Esophagus muscularis mucosa (tissue), 4 donors: Measurements from ENCODE around the gene PABPN1. TPM values are rescaled to one million over a fixed set of nuclear protein-coding genes. Genes with fewer than 3 reads are reported as not detected.
A peak's percentile ranks its signal among the peaks of the same experiment; 100 is the strongest.
"Not testable (repeated sequence)": the region's sequence is repeated elsewhere in the genome, so short reads cannot be mapped to it uniquely, and the experiment has no call there.

ENCODE experiments used
- DNase-seq: peaks from one replicate; pipeline ENCODE4 v3.0.0-alpha.2; 2017; ENCODE audit errors: extremely low spot score
- H3K27ac ChIP-seq, 4 donors: fragments of 200-600 bp; sonication (generic); replicated peaks in 1 of 4; 1 replicate in 3 of 4; 2 replicates in 1 of 4; pipeline ENCODE4 v1.5.1; 2016 to 2019; ENCODE audit warnings: mild to moderate bottlenecking in 1 of 4
- H3K27me3 ChIP-seq, 4 donors: fragments of 200-600 bp; sonication (generic); one replicate each; pipeline versions ENCODE4 v1.5.1 to v1.6.0; 2016 to 2019
- H3K36me3 ChIP-seq, 4 donors: fragments of 200-600 bp; sonication (generic); one replicate each; pipeline ENCODE4 v1.5.1; 2016 to 2019
- H3K4me1 ChIP-seq, 4 donors: fragments of 200-600 bp; sonication (generic); one replicate each; pipeline ENCODE4 v1.5.1; 2016 to 2019
- H3K4me3 ChIP-seq, 4 donors: fragments of 200-600 bp; sonication (generic); 1 replicate in 2 of 4; 2 replicates in 2 of 4; pipeline ENCODE4 v1.5.1; 2016 to 2019; ENCODE audit warnings: mild to moderate bottlenecking in 4 of 4, moderate library complexity in 1 of 4
- H3K9me3 ChIP-seq, 4 donors: fragments of 200-600 bp; sonication (generic); 1 replicate in 3 of 4; 2 replicates in 1 of 4; pipeline ENCODE4 v1.5.1; 2016 to 2019
- CTCF ChIP-seq, 3 experiments: fragments of 200-600 bp in 2 of 3; fragments of 450-650 bp in 1 of 3; sonication (generic) in 2 of 3; IDR thresholded peaks; one replicate each; pipeline ENCODE4 v1.5.1; 2017 to 2019; ENCODE audit warnings: antibody characterized with exemption in 3 of 3, mild to moderate bottlenecking in 2 of 3, moderate library complexity in 1 of 3
- EP300 ChIP-seq: sonication (generic); formaldehyde crosslinking; IDR thresholded peaks from one replicate; pipeline ENCODE4 v1.6.1; 2017; ENCODE audit warnings: antibody characterized with exemption
- POLR2A ChIP-seq: fragments of 450-650 bp; IDR thresholded peaks from one replicate; pipeline ENCODE4 v1.6.1; 2017; ENCODE audit warnings: antibody characterized with exemption, moderate library complexity, mild to moderate bottlenecking, low read depth
- POLR2AphosphoS5 ChIP-seq, 2 donors: sonication (generic); formaldehyde crosslinking; IDR thresholded peaks; one replicate each; pipeline ENCODE4 v1.6.1; 2017; ENCODE audit warnings: antibody characterized with exemption in 2 of 2
- WGBS: methylation state at CpG from one replicate; pipeline ENCODE4 v1.1.5; 2018; 5-methylcytosine and 5-hydroxymethylcytosine counted together
- intact Hi-C: fragments of 100-400 bp; cut with DNase I; formaldehyde crosslinking; loops from one replicate; pipeline ENCODE4 v1.15.1; 2023
- total RNA-seq, 4 donors: library from RNA; depleted of rRNA; stranded (reverse); fragments of >200 nt; gene quantifications; one replicate each; pipeline versions ENCODE4 v1.1.0 to v1.2.1, GENCODE V29; 2016

The PABPN1 gene
- total RNA-seq, 4 donors from 2014 or later: 44.6 to 68.1 (median 53.9) TPM

- Histone ChIP-seq H3K4me3 (no peak overlapping the region), H3K36me3 (peaks cover 16 to 38% (median 32%) of the 10 kb centered on the region in 4 donors), H3K9me3 (no peaks in the 10 kb centered on the region), H3K27me3 (no peaks in the 10 kb centered on the region), H3K4me1 (peaks cover 16 to 36% (median 27%) of the 10 kb centered on the region in 4 donors), H3K27ac (no peak overlapping the region)
- WGBS: 50% methylated on average over 1 of the region's 2 CpGs
- intact Hi-C loops: loop anchor here (5.0 kb wide), 1 partner anchor 233 kb away; the partner anchor contains the start of gene THTPA
- TF ChIP-seq EP300 (no peak), CTCF (IDR thresholded peaks at IDR 0.05) (no peak), POLR2A (no peak), POLR2AphosphoS5 (IDR thresholded peaks at IDR 0.05) (no peak)
- no peak for DNase-seq
Measured at GRCh38 chr14:23324455-23324846, 3.2 kb downstream of the PABPN1 start.

- Histone ChIP-seq H3K27ac (no peak overlapping the region), H3K36me3 (peaks cover 16 to 38% (median 32%) of the 10 kb centered on the region in 4 donors), H3K4me1 (peaks cover 16 to 36% (median 26%) of the 10 kb centered on the region in 4 donors), H3K4me3 (no peak overlapping the region), H3K9me3 (no peaks in the 10 kb centered on the region), H3K27me3 (no peaks in the 10 kb centered on the region)
- intact Hi-C loops: loop anchor here (5.0 kb wide), 2 partner anchors 142 to 232 kb away; partner anchors contain the start of genes NGDN and THTPA
- TF ChIP-seq EP300 (no peak), CTCF (IDR thresholded peaks at IDR 0.05) (no peak), POLR2AphosphoS5 (IDR thresholded peaks at IDR 0.05) (no peak), POLR2A (no peak)
- WGBS: 77% methylated on average over 7 of the region's 7 CpGs
- no peak for DNase-seq
Measured at GRCh38 chr14:23324993-23325392, 3.7 kb downstream of the PABPN1 start.

- H3K36me3 ChIP-seq: peaks cover 16 to 38% (median 32%) of the 10 kb centered on the region in 4 donors
- intact Hi-C loops: loop anchor here (5.0 kb wide), 1 partner anchor 142 kb away; the partner anchor contains the start of gene NGDN
- WGBS: 93% methylated on average over 5 of the region's 5 CpGs
- not testable (repeated sequence) for H3K4me3 ChIP-seq, H3K9me3 ChIP-seq, H3K27me3 ChIP-seq, DNase-seq, H3K27ac ChIP-seq
- peaks cover 16 to 29% (median 20%) of the 10 kb centered on the region in 4 donors for H3K4me1 ChIP-seq
Measured at GRCh38 chr14:23325746-23326145, 4.5 kb downstream of the PABPN1 start.

GRCh38 chr14:23326491-23327332, 5.5 kb downstream of the PABPN1 start:
- H3K36me3 ChIP-seq: peaks cover 16 to 38% (median 32%) of the 10 kb centered on the region in 4 donors
- H3K27ac ChIP-seq: no peak overlapping the region
- H3K4me3 ChIP-seq: no peak overlapping the region
- no peaks in the 10 kb centered on the region for H3K9me3 ChIP-seq
- peaks cover 16 to 29% (median 20%) of the 10 kb centered on the region in 4 donors for H3K4me1 ChIP-seq
- no peak for DNase-seq
- TF ChIP-seq POLR2A (no peak), EP300 (no peak), POLR2AphosphoS5 (IDR thresholded peaks at IDR 0.05) (no peak)
- no peaks in the 10 kb centered on the region for H3K27me3 ChIP-seq
- WGBS: 81% methylated on average over 13 of the region's 13 CpGs
- intact Hi-C loops: loop anchor here (1.0 to 5.0 kb wide), 2 partner anchors 54 to 141 kb away; partner anchors contain the start of gene NGDN

- no peak for DNase-seq
- 50% methylated on average over 4 of the region's 4 CpGs for WGBS
Measured at GRCh38 chr14:23327947-23328744, 6.9 kb downstream of the PABPN1 start.

More at GRCh38 chr14:23327947-23328744, 6.9 kb downstream of the PABPN1 start:
- Histone ChIP-seq H3K27ac (no peak overlapping the region), H3K36me3 (peaks cover 16 to 32% (median 28%) of the 10 kb centered on the region in 4 donors), H3K4me3 (no peak overlapping the region), H3K9me3 (no peaks in the 10 kb centered on the region), H3K27me3 (no peaks in the 10 kb centered on the region), H3K4me1 (peaks cover 5 to 15% (median 9%) of the 10 kb centered on the region in 4 donors)
- TF ChIP-seq POLR2A: no peak
- no peak for TF ChIP-seq EP300
- peak; percentile 83 to 85 (median 84) for TF ChIP-seq CTCF (IDR thresholded peaks at IDR 0.05)
- TF ChIP-seq POLR2AphosphoS5 (IDR thresholded peaks at IDR 0.05): no peak
- intact Hi-C loops: loop anchor here (1.0 to 5.0 kb wide), 2 partner anchors 52 to 139 kb away; partner anchors contain the start of gene NGDN
